KMS-11 (cell line): Measurements from ENCODE around the gene CDCP1.

Experiments
- H2AFZ ChIP-seq: fragments of 200-600 bp; sonication (generic); 2 replicates; pipeline ENCODE4 v1.6.1; 2016; ENCODE audit warnings: antibody characterized with exemption, mixed run types, low read depth
- H3K27ac ChIP-seq: fragments of 200-600 bp; sonication (generic); 2 replicates; pipeline ENCODE4 v1.6.1; 2016; ENCODE audit warnings: mild to moderate bottlenecking, mixed run types
- H3K27me3 ChIP-seq: fragments of 200-600 bp; sonication (generic); 2 replicates; pipeline ENCODE4 v1.6.1; 2017; ENCODE audit warnings: mild to moderate bottlenecking, low read depth, mixed run types, moderate library complexity; ENCODE audit not compliant: insufficient read depth
- H3K36me3 ChIP-seq: fragments of 200-600 bp; sonication (generic); 2 replicates; pipeline ENCODE4 v1.6.1; 2017; ENCODE audit warnings: mild to moderate bottlenecking, mixed run types; ENCODE audit not compliant: insufficient read depth
- H3K4me1 ChIP-seq: fragments of 200-600 bp; sonication (generic); 2 replicates; pipeline ENCODE4 v1.6.1; 2016; ENCODE audit warnings: mild to moderate bottlenecking, low read depth, mixed run types; ENCODE audit not compliant: poor library complexity, severe bottlenecking
- H3K4me2 ChIP-seq: fragments of 200-600 bp; sonication (generic); 2 replicates; pipeline ENCODE4 v1.7.0; 2016; ENCODE audit warnings: mild to moderate bottlenecking, mixed run types
- H3K4me3 ChIP-seq: fragments of 200-600 bp; sonication (generic); IDR thresholded peaks from 2 replicates; pipeline ENCODE4 v1.6.1; 2017; ENCODE audit warnings: low read depth, low read length, mixed read lengths; ENCODE audit not compliant: insufficient read depth
- H3K79me2 ChIP-seq: fragments of 200-600 bp; sonication (generic); 2 replicates; pipeline ENCODE4 v1.6.1; 2016; ENCODE audit warnings: low read depth, mixed run types; ENCODE audit not compliant: insufficient read depth
- H3K9ac ChIP-seq: fragments of 200-600 bp; sonication (generic); 2 replicates; pipeline ENCODE4 v1.6.1; 2016; ENCODE audit warnings: mild to moderate bottlenecking, mixed run types
- H4K20me1 ChIP-seq: fragments of 200-600 bp; sonication (generic); 2 replicates; pipeline ENCODE4 v1.6.1; 2016; ENCODE audit warnings: mild to moderate bottlenecking, mixed run types; ENCODE audit not compliant: insufficient read depth
- TF ChIP-seq, protein P1 (sequence below): fragments of 200-600 bp; sonication (generic); conservative IDR thresholded peaks from 2 replicates; pipeline ENCODE4 v1.6.1; 2017; ENCODE audit warnings: low read depth, mild to moderate bottlenecking, antibody characterized with exemption, low read length, moderate library complexity, mixed read lengths

Gene CDCP1

DNA sequence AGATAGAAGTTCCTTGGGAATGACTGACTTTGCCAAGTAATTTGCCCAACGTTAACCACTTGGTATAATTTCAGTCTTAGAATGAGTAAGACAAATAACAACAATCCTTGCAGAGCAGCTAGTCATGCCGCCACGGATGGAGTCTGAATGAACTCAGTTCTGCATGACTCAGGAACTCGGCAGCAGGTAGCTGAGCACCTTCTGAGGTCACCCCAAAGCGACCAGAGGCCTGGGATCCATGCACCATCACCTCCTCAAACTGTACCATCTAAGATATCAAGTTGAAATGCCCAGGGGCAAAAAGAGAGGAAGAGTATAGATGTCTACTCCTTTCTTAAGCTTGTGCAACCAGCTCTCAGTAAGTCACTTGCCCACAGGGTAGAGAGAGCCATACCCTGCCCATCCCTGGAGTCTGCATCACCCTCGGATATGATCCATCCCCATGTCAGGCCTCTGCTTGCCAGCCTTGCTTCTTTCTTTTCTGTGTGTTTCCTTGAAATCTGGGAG, 8.5 kb upstream of the CDCP1 start:
- H3K36me3 ChIP-seq: no peaks in the 10 kb centered on the region
- no peak overlapping the region for H3K27ac ChIP-seq
- no peak overlapping the region for H3K9ac ChIP-seq
- TF ChIP-seq, protein P1, sequence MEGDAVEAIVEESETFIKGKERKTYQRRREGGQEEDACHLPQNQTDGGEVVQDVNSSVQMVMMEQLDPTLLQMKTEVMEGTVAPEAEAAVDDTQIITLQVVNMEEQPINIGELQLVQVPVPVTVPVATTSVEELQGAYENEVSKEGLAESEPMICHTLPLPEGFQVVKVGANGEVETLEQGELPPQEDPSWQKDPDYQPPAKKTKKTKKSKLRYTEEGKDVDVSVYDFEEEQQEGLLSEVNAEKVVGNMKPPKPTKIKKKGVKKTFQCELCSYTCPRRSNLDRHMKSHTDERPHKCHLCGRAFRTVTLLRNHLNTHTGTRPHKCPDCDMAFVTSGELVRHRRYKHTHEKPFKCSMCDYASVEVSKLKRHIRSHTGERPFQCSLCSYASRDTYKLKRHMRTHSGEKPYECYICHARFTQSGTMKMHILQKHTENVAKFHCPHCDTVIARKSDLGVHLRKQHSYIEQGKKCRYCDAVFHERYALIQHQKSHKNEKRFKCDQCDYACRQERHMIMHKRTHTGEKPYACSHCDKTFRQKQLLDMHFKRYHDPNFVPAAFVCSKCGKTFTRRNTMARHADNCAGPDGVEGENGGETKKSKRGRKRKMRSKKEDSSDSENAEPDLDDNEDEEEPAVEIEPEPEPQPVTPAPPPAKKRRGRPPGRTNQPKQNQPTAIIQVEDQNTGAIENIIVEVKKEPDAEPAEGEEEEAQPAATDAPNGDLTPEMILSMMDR: no peak
- no peak overlapping the region for H3K4me2 ChIP-seq
- no peaks in the 10 kb centered on the region for H3K4me1 ChIP-seq
- no peak overlapping the region for H2AFZ ChIP-seq
- H3K27me3 ChIP-seq: no peaks in the 10 kb centered on the region
- H3K4me3 ChIP-seq: no peak overlapping the region
- H3K79me2 ChIP-seq: no peaks in the 10 kb centered on the region
- no peaks in the 10 kb centered on the region for H4K20me1 ChIP-seq

DNA sequence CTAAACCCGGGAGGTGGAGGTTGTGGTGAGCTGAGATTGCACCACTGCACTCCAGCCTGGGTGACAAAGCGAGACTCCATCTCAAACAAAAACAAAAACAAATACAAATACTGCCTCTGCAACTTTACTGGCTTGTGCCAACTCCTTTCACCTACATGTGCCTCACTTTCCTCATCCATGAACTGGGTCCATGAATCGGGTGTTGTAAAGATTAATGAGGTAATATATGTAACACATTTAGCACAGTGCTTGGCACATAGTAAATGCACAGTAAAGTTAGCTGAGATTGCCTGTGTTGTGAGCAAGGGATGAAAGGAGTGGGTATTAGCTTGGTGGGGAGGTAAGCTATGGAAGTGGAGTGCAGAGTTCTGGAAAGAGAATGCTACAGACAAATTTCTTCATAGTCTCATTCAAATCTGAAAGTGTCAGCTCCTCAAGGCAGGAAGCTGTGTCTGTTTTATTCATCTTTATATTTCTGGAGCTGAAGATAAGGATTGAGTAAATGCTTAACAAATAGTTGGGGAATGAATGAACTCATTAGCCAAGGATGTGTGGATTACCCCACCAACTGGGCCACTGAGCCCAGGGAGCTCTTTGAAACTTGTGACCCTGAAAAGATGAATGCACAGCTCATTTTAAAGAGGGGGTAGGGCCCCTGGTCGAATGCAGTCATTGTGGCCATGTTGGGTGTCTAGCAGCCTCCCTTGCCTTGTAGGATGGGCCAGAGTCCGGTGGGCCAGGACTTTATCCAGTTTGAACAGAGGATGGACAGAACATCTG, 7.7 kb upstream of the CDCP1 start:
- no peak overlapping the region for H3K27ac ChIP-seq

DNA sequence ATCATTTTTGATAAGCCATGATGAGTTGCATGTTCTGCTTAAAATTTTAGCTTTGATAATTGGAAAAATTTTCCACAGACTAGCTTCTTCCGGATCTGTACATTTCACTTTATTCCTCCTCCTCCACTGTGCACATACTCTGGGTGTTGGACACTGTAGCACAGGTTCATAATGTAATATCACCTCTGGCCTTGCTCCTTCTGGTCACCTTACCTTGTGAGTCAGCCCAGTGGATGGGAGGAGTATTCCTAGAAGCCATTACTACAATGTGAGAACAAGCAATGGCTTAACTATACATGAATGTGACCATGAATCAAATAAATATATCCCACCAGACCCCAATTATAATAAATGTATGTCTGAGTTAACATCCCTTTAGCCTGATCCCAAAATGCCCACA, 6.1 kb upstream of the CDCP1 start:
- H3K27me3 ChIP-seq: no peaks in the 10 kb centered on the region
- H3K4me2 ChIP-seq: no peak overlapping the region
- TF ChIP-seq, protein P1: no peak
- no peak overlapping the region for H2AFZ ChIP-seq
- H3K4me3 ChIP-seq: no peak overlapping the region
- H3K79me2 ChIP-seq: no peaks in the 10 kb centered on the region
- H3K4me1 ChIP-seq: no peaks in the 10 kb centered on the region
- no peaks in the 10 kb centered on the region for H4K20me1 ChIP-seq
- H3K36me3 ChIP-seq: no peaks in the 10 kb centered on the region
- no peak overlapping the region for H3K27ac ChIP-seq
- H3K9ac ChIP-seq: no peak overlapping the region

More for the DNA sequence above, 7.7 kb upstream of the CDCP1 start:
- H3K79me2 ChIP-seq: no peaks in the 10 kb centered on the region
- H3K4me3 ChIP-seq: no peak overlapping the region
- H3K36me3 ChIP-seq: no peaks in the 10 kb centered on the region
- no peaks in the 10 kb centered on the region for H4K20me1 ChIP-seq
- H3K4me2 ChIP-seq: no peak overlapping the region
- no peaks in the 10 kb centered on the region for H3K4me1 ChIP-seq
- no peak overlapping the region for H3K9ac ChIP-seq
- H2AFZ ChIP-seq: no peak overlapping the region
- no peaks in the 10 kb centered on the region for H3K27me3 ChIP-seq
- TF ChIP-seq, protein P1: no peak

DNA sequence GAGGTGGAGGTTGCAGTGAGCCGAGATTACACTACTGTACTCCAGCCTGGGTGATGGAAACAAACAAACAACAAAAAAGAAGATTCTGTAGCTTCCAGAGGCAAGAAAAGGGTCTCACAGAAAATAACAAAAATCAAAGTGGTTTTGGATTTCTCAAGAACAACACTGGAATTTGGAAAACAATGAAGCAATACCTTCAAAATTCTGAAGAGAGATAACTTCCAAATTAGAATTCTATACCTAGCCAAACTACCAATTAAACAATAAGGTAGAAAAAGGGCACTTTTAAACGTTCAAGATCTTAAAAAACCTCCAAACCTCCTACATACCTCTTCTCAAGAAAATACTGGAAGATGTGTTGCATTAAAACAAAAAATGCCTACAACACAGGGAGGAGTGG, 4.9 kb upstream of the CDCP1 start:
- TF ChIP-seq, protein P1: no peak
- H3K9ac ChIP-seq: no peak overlapping the region
- H3K27ac ChIP-seq: no peak overlapping the region
- H3K27me3 ChIP-seq: no peaks in the 10 kb centered on the region
- no peak overlapping the region for H2AFZ ChIP-seq
- no peaks in the 10 kb centered on the region for H4K20me1 ChIP-seq
- no peak overlapping the region for H3K4me2 ChIP-seq
- H3K4me1 ChIP-seq: no peaks in the 10 kb centered on the region
- no peak overlapping the region for H3K4me3 ChIP-seq
- no peaks in the 10 kb centered on the region for H3K36me3 ChIP-seq
- no peaks in the 10 kb centered on the region for H3K79me2 ChIP-seq
